Psoas muscle (tissue), 8 donors: ENCODE results near the gene BTBD6. TPM values are rescaled to one million over a fixed set of nuclear protein-coding genes. Genes with fewer than 3 reads are reported as not detected.

Experiments used
- ATAC-seq, 4 donors: fragments of 200-7000 bp; cut with Tn5 transposase; one replicate each; pipeline ENCODE4 v1.9.1; 2020; ENCODE audit warnings: moderate library complexity in 3 of 4, mild to moderate bottlenecking in 2 of 4
- DNase-seq, 2 donors: peaks; one replicate each; pipeline ENCODE4 v3.0.0-alpha.2; 2020
- H3K27ac ChIP-seq: fragments of 200-600 bp; one replicate; pipeline ENCODE4 v1.8.0; 2022
- H3K27me3 ChIP-seq, 3 donors: fragments of 200-600 bp in 1 of 3; one replicate each; pipeline versions ENCODE4 v1.6.1 to v1.8.0; 2013 to 2022; ENCODE audit warnings: low read length in 2 of 3, mild to moderate bottlenecking in 2 of 3, moderate library complexity in 1 of 3; ENCODE audit not compliant: insufficient read depth in 3 of 3
- H3K36me3 ChIP-seq, 2 donors: fragments of 200-600 bp in 1 of 2; one replicate each; pipeline versions ENCODE4 v1.6.1 to v1.8.0; 2013 to 2022; ENCODE audit warnings: low read depth in 1 of 2, mild to moderate bottlenecking in 1 of 2, moderate library complexity in 1 of 2; ENCODE audit not compliant: insufficient read depth in 1 of 2
- H3K4me1 ChIP-seq: fragments of 200-600 bp; one replicate; pipeline ENCODE4 v1.8.0; 2022
- H3K4me3 ChIP-seq: fragments of 200-600 bp; one replicate; pipeline ENCODE4 v1.8.0; 2022; ENCODE audit warnings: mild to moderate bottlenecking
- H3K9me3 ChIP-seq: fragments of 200-600 bp; one replicate; pipeline ENCODE4 v1.8.0; 2022
- CTCF ChIP-seq: fragments of 200-600 bp; IDR thresholded peaks from one replicate; pipeline ENCODE4 v1.8.0; 2022; ENCODE audit warnings: antibody characterized with exemption
- WGBS, 3 donors: extraction: QIAGEN DNeasy Blood & Tissue Kit; methylation state at CpG; one replicate each; pipeline versions ENCODE4 v1.1.6 to v1.1.7; 2013; 5-methylcytosine and 5-hydroxymethylcytosine counted together
- intact Hi-C, 2 donors: fragments of 100-400 bp; cut with DNase I; formaldehyde crosslinking; loops; one replicate each; pipeline versions ENCODE4 v1.11.0 to v1.14.2; 2022
- polyA plus RNA-seq, 3 donors: library from polyadenylated mRNA; stranded (reverse); fragments of 200-250 nt; gene quantifications; one replicate each; pipeline ENCODE4 v1.2.3, GENCODE V29; 2013
- total RNA-seq, 4 donors: library from RNA; stranded (reverse); fragmentation: NEBNext Ultra II Directional in 2 of 4; extraction: Animal tissue kit (Norgen Biotek cat#: 25700) in 2 of 4; gene quantifications; one replicate each; pipeline versions ENCODE4 v1.2.1 to v1.2.4, GENCODE V29; 2021 to 2023
- donor health status: healthy with polysubstance abuse.
- donor health status: DM: no; HTN: no; CAD: no; lungs with moderate emphysema.
- donor health status: Bipolar disorder and iron deficiency.
- donor health status: healthy.
- donor health status: DM: yes; HTN: yes; CAD: no.
- donor health status: DM: no; HTN: no; CAD: no.
- donor health status: DM: no; HTN: no; CAD: no.
- donor health status: DM: yes; HTN: yes; CAD: no.

BTBD6 gene
- total and polyA plus RNA-seq, 7 donors, result 48.3 to 79.7 (median 72.2) TPM

DNA sequence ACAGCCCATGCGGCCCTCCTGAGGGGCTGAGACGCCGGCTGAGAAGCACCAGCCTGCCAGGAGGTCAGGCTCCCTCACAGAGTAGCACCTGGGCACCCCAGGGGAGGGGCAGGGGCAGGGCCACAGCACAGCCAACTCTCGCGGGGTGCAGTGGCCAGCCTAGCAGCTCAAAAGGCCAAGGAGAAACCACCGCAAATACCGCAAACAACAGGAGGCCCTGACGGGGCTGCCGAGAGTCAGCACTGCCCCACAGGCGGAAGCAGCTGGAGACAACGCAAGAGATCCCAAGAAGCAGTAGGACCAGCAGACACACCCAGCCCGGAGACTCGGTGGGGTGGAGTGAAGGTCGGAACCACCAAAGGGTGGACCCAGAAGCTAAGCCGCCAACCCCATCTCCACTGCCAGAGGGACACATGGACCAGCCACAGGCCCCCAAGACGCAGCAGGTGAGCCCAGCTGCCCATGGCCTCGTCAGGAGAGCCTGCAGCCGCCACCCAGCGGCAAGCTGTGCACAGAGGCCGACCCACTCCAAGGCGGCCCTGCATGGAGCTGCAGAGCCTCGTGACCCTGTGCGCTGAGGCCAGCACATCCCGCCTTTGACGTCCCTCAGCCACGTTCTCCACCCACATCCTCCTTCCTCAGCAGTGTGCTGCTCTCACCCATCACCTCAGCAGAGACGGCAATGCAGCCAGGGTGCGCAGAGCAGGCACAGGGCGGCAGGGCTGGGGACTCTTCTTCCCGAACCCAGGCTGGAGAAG is 31.7 kb upstream of the BTBD6 start:
- Histone ChIP-seq H3K4me3 (no peak overlapping the region), H3K27ac (no peak overlapping the region), H3K9me3 (no peaks in the 10 kb centered on the region), H3K4me1 (peaks cover 14% of the 10 kb centered on the region), H3K27me3 (no peaks in the 10 kb centered on the region), H3K36me3 (peaks cover 0 to 47% of the 10 kb centered on the region in 2 donors)
- 80 to 81% (median 80%) methylated on average over 29 to 30 of the region's 30 CpGs for WGBS, 3 donors
- intact Hi-C loops, result no loop called here
- TF ChIP-seq CTCF, result no peak
- DNase-seq (no peak), ATAC-seq (no peak)

DNA sequence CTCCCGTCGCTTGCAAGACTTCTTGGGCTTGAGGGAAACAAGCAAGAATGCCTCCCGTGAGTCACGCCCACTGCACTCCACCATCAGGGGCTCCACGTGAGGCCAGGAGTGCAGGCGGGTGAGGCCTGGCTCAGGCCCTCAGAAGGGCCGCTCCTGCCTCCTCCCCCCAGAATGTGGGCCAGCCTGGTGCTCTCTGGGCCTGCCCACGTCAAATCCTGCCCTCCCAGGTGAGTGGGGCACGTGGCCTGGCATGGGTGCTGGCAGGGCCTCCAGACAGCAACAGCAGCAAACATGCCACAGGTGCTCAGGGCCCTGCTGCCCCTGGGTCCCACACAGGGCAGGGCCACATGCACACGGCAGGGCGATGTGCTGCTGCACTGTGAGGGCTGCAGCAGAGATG is 30.6 kb upstream of the BTBD6 start:
- H3K36me3 ChIP-seq, result peaks cover 0 to 51% of the 10 kb centered on the region in 2 donors
- 93 to 94% (median 93%) methylated on average over 11 of the region's 11 CpGs for WGBS, 3 donors
- no peak for ATAC-seq
- no peaks in the 10 kb centered on the region for H3K27me3 ChIP-seq
- intact Hi-C loops, result no loop called here
- peaks cover 14% of the 10 kb centered on the region for H3K4me1 ChIP-seq
- no peaks in the 10 kb centered on the region for H3K9me3 ChIP-seq
- DNase-seq, result no peak
- TF ChIP-seq CTCF, result no peak
- no peak overlapping the region for H3K4me3 ChIP-seq
- no peak overlapping the region for H3K27ac ChIP-seq

DNA sequence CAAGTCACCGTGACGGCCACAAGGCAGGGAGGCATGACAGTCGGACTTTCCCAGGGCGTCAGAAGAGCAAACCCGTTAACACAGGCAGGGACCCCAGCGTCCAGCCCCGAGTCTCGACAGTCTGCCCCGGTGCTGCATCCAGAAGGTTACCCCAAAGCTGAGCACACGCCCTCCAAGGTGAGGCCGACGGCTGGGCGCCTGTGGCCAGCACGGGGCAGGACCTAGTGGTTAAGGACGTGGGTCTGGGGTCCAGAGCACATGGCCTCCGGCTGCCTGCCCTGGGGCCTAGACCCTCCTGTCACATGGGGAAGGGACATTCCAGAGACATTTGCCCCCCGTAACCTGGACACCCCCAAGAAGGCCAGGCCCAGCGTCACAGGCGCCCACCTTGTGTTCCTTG is 29.7 kb upstream of the BTBD6 start:
- peaks cover 0 to 59% of the 10 kb centered on the region in 2 donors for H3K36me3 ChIP-seq

GRCh38 chr14:105219043-105219612 is 29.2 kb upstream of the BTBD6 start:
- Histone ChIP-seq H3K27ac (no peak overlapping the region), H3K4me1 (peaks cover 3% of the 10 kb centered on the region), H3K36me3 (peaks cover 0 to 63% of the 10 kb centered on the region in 2 donors), H3K9me3 (no peaks in the 10 kb centered on the region), H3K27me3 (no peaks in the 10 kb centered on the region), H3K4me3 (no peak overlapping the region)
- 92 to 94% (median 94%) methylated on average over 29 of the region's 29 CpGs for WGBS, 3 donors
- no peak for TF ChIP-seq CTCF
- intact Hi-C loops, result no loop called here
- DNase-seq (no peak), ATAC-seq (no peak)

More for the DNA sequence above, 29.7 kb upstream of the BTBD6 start:
- ATAC-seq (no peak), DNase-seq (no peak)
- no peaks in the 10 kb centered on the region for H3K27me3 ChIP-seq
- peaks cover 8% of the 10 kb centered on the region for H3K4me1 ChIP-seq
- TF ChIP-seq CTCF, result no peak
- no peak overlapping the region for H3K4me3 ChIP-seq
- 93 to 94% (median 93%) methylated on average over 19 of the region's 19 CpGs for WGBS, 3 donors
- no peak overlapping the region for H3K27ac ChIP-seq
- intact Hi-C loops, result no loop called here
- H3K9me3 ChIP-seq, result no peaks in the 10 kb centered on the region
